ENCODE data around the gene IGSF21. TPM values are rescaled to one million over a fixed set of nuclear protein-coding genes. Genes with fewer than 3 reads are reported as not detected.

IGSF21 gene
- total and polyA plus RNA-seq, 10 of the 15 experiments (the other 5 are each of a cell fraction or from before 2014, with no cell fraction given) = 0.03 to 0.49 TPM; not detected in 8

- Histone ChIP-seq H3K27ac (ENCODE audit: control insufficient read depth, insufficient read depth) (no peak overlapping the region), H3K4me2 (ENCODE audit: control insufficient read depth, insufficient read depth) (no peak overlapping the region), H2AFZ (ENCODE audit: control insufficient read depth, low read depth, low read length) (no peak overlapping the region), H3K9me3 (replicated peaks; ENCODE audit: control insufficient read depth, insufficient read depth, low read length) (no peaks in the 10 kb centered on the region), H4K20me1 (ENCODE audit: control insufficient read depth, insufficient read depth) (no peaks in the 10 kb centered on the region), H3K27me3 (replicated peaks in 1 of 2; ENCODE audit: control insufficient read depth in 2 of 2, insufficient read depth in 2 of 2, low read length in 1 of 2) (no peaks in the 10 kb centered on the region), H3K79me2 (ENCODE audit: control insufficient read depth, insufficient read depth, low read length) (no peaks in the 10 kb centered on the region), H3K36me3 (ENCODE audit: control insufficient read depth in 2 of 2, insufficient read depth in 2 of 2, low read length in 1 of 2) (no peaks in the 10 kb centered on the region), H3K4me3 (no peak overlapping the region), H3K9ac (ENCODE audit: control insufficient read depth, insufficient read depth, low read length) (no peak overlapping the region), H3K4me1 (ENCODE audit: control insufficient read depth, insufficient read depth, low read length) (no peaks in the 10 kb centered on the region)
- no peak for ATAC-seq
- DNase-seq (ENCODE audit: low read depth, low spot score) = no peak
- ChIA-PET SMC1A (ENCODE audit: uncharacterized antibody, unreplicated experiment) (no interaction called here), POLR2A (no interaction called here), RAD21 (ENCODE audit: unreplicated experiment) (no interaction called here), CTCF (interaction anchor here (0.6 kb wide), 2 partner anchors 149 to 456 kb away, joined by 3 read pairs; no protein-coding TSS in a partner anchor)
- no TSS peak for BruUV-seq (replicated peaks)
- intact Hi-C loops (cut with micrococcal nuclease; ENCODE audit: unreplicated experiment) (no loop called here), in situ Hi-C loops (cut with MboI) (no loop called here)
- WGBS (ENCODE audit: insufficient coverage, insufficient replicate concordance, low lambda C conversion rate, missing lambda C conversion rate) = 20% methylated on average over 6 of the region's 6 CpGs
- TF ChIP-seq ZBTB33 (IDR thresholded peaks at IDR 0.05) (no peak), CBFB (IDR thresholded peaks at IDR 0.05; ENCODE audit: low read depth) (no peak), TCF12 (IDR thresholded peaks at IDR 0.05; ENCODE audit: low read depth, low read length) (no peak), ZBTB4 (CRISPR knock-in tag; IDR thresholded peaks at IDR 0.05) (no peak), ZNF24 (IDR thresholded peaks at IDR 0.05) (no peak), CHD1 (IDR thresholded peaks at IDR 0.05; ENCODE audit: low read depth, low read length) (no peak)
- no peak for FAIRE-seq
Measured at GRCh38 chr1:18419113-18419844, 311.7 kb downstream of the IGSF21 start.

Measured in GM12878 (cell line).